GM12878 (cell line): ENCODE measurements around the gene FN3K. TPM values are rescaled to one million over a fixed set of nuclear protein-coding genes. Genes with fewer than 3 reads are reported as not detected.
A peak's percentile ranks its signal among the peaks of the same experiment; 100 is the strongest.

ENCODE experiments used
- ATAC-seq: fragments of 200-7000 bp; cut with Tn5 transposase; 3 replicates; pipeline ENCODE4 v1.9.1; 2020; ENCODE audit warnings: mild to moderate bottlenecking, moderate library complexity
- BruUV-seq: library from RNA; stranded (reverse); fragments of 400-500 nt; replicated peaks from 2 replicates; lab custom pipeline; 2021; lab: Mats Ljungman, UMichigan
- CTCF ChIA-PET: fragments of 300-600 bp; sonication (Branson Sonifier 250); formaldehyde crosslinking; extraction: SDS; loops from one replicate; lab custom pipeline; 2021; ENCODE audit warnings: inconsistent platforms; lab: Yijun Ruan, JAX
- POLR2A ChIA-PET: fragments of 350-600 bp; formaldehyde crosslinking; extraction: SDS; loops from one replicate; lab custom pipeline; 2021; ENCODE audit warnings: inconsistent platforms; lab: Charles Lee
- RAD21 ChIA-PET: fragments of 300-600 bp; sonication (Branson Sonifier 250); formaldehyde crosslinking; loops from one replicate; lab custom pipeline; 2023; ENCODE audit warnings: antibody characterized with exemption; ENCODE audit not compliant: unreplicated experiment; lab: Charles Lee
- SMC1A ChIA-PET: fragments of 300-600 bp; sonication (Branson Sonifier 250); formaldehyde crosslinking; loops from one replicate; lab custom pipeline; 2023; ENCODE audit not compliant: unreplicated experiment, uncharacterized antibody; lab: Charles Lee
- DNase-seq: peaks from one replicate; pipeline ENCODE4 v3.0.0-alpha.2; 2011; ENCODE audit warnings: low read depth, low spot score
- FAIRE-seq: peaks from 3 replicates; lab custom pipeline; 2011; peaks lifted over from hg19 to GRCh38; lab: Jason Lieb, UNC
- H2AFZ ChIP-seq: 2 replicates; pipeline ENCODE4 v1.6.0; 2011; ENCODE audit warnings: low read depth, low read length, control low read depth; ENCODE audit not compliant: control insufficient read depth
- H3K27ac ChIP-seq: 2 replicates; pipeline ENCODE4 v1.5.1; 2011; ENCODE audit warnings: control low read depth; ENCODE audit not compliant: control insufficient read depth, insufficient read depth
- H3K27me3 ChIP-seq, 2 experiments: replicated peaks in 1 of 2; 2 replicates each; pipeline versions ENCODE4 v1.6.0 to v1.6.1; 2011; ENCODE audit warnings: low read length in 1 of 2; ENCODE audit not compliant: control insufficient read depth in 2 of 2, insufficient read depth in 2 of 2
- H3K36me3 ChIP-seq, 2 experiments: 2 replicates each; pipeline ENCODE4 v1.5.1; 2011; ENCODE audit warnings: low read length in 1 of 2; ENCODE audit not compliant: control insufficient read depth in 2 of 2, insufficient read depth in 2 of 2
- H3K4me1 ChIP-seq: 2 replicates; pipeline ENCODE4 v1.6.1; 2011; ENCODE audit warnings: mild to moderate bottlenecking, low read length, moderate library complexity, mixed read lengths; ENCODE audit not compliant: control insufficient read depth, insufficient read depth
- H3K4me2 ChIP-seq: 2 replicates; pipeline ENCODE4 v1.6.0; 2011; ENCODE audit warnings: control low read depth; ENCODE audit not compliant: control insufficient read depth, insufficient read depth
- H3K4me3 ChIP-seq: fragments of 200-600 bp; sonication (generic); 2 replicates; pipeline ENCODE4 v1.5.1; 2016
- H3K79me2 ChIP-seq: 2 replicates; pipeline ENCODE4 v1.6.0; 2011; ENCODE audit warnings: low read length; ENCODE audit not compliant: control insufficient read depth, insufficient read depth
- H3K9ac ChIP-seq: 2 replicates; pipeline ENCODE4 v1.8.0; 2011; ENCODE audit warnings: low read length, control low read depth, mixed read lengths; ENCODE audit not compliant: control insufficient read depth, insufficient read depth
- H3K9me3 ChIP-seq: replicated peaks from 3 replicates; pipeline ENCODE4 v1.5.1; 2011; ENCODE audit warnings: mild to moderate bottlenecking, low read length; ENCODE audit not compliant: control insufficient read depth, insufficient read depth
- H4K20me1 ChIP-seq: 2 replicates; pipeline ENCODE4 v1.6.0; 2011; ENCODE audit not compliant: control insufficient read depth, insufficient read depth
- BCL11A ChIP-seq: IDR thresholded peaks from 2 replicates; pipeline ENCODE4 v1.6.1; 2011; ENCODE audit warnings: low read depth, low read length
- CBFB ChIP-seq: IDR thresholded peaks from 2 replicates; pipeline ENCODE4 v1.6.1; 2016; ENCODE audit warnings: antibody characterized with exemption, low read depth
- EED ChIP-seq: sonication (generic); IDR thresholded peaks from 2 replicates; pipeline ENCODE4 v1.6.1; 2016; ENCODE audit warnings: antibody characterized with exemption, low read depth
- HDAC2 ChIP-seq: fragments of 200-600 bp; sonication (generic); IDR thresholded peaks from 2 replicates; pipeline ENCODE4 v1.6.1; 2017
- IKZF2 ChIP-seq, 2 experiments: fragments of 450-650 bp; IDR thresholded peaks; 2 replicates each; pipeline ENCODE4 v1.6.1; 2017; ENCODE audit warnings: mild to moderate bottlenecking in 2 of 2, moderate library complexity in 2 of 2
- LARP7 ChIP-seq: fragments of 450-650 bp; IDR thresholded peaks from 2 replicates; pipeline ENCODE4 v1.6.1; 2017; ENCODE audit warnings: mild to moderate bottlenecking
- NFIC ChIP-seq: IDR thresholded peaks from 2 replicates; pipeline ENCODE4 v1.6.1; 2012; ENCODE audit warnings: low read depth, mild to moderate bottlenecking, inconsistent platforms, low read length, moderate library complexity
- RAD51 ChIP-seq: fragments of 450-650 bp; IDR thresholded peaks from 2 replicates; pipeline ENCODE4 v1.6.1; 2016; ENCODE audit warnings: moderate library complexity, mild to moderate bottlenecking, inconsistent platforms
- STAT3 ChIP-seq: IDR thresholded peaks from 2 replicates; pipeline ENCODE4 v1.6.1; 2011; ENCODE audit warnings: low read depth, low read length, improper control_type of control experiment
- ZNF592 ChIP-seq: fragments of 450-650 bp; IDR thresholded peaks from 2 replicates; pipeline ENCODE4 v1.6.1; 2017; ENCODE audit warnings: mild to moderate bottlenecking, moderate library complexity
- WGBS: methylation state at CpG from one replicate; pipeline ENCODE4 v1.1.6; 2016; ENCODE audit warnings: low lambda C conversion rate; ENCODE audit not compliant: insufficient replicate concordance, insufficient coverage; ENCODE audit errors: missing lambda C conversion rate; 5-methylcytosine and 5-hydroxymethylcytosine counted together
- in situ Hi-C: fragments of 300-500 bp; cut with MboI; formaldehyde crosslinking; loops from 9 replicates; pipeline ENCODE4 v1.14.3; 2018; ENCODE audit warnings: mixed read lengths
- intact Hi-C: fragments of 100-400 bp; cut with micrococcal nuclease; formaldehyde crosslinking; loops from one replicate; pipeline ENCODE4 v1.14.2; 2022; ENCODE audit not compliant: unreplicated experiment
- polyA plus RNA-seq, 11 experiments: library from polyadenylated mRNA; depleted of rRNA in 4 of 11; unstranded in 6 of 11; stranded (reverse) in 5 of 11; fragments of >200 nt; fragmentation: Nextera tagmentation in 4 of 11; fragmentation: Illumina TruSeq in 1 of 11; extraction: Ambion mirVana in 4 of 11; extraction: Trizol in 1 of 11; gene quantifications; 1 replicate in 1 of 11; 2 replicates in 10 of 11; pipeline versions ENCODE4 v1.2.1 to v1.2.3, GENCODE V29; 2011 to 2016; ENCODE audit warnings: inconsistent platforms in 2 of 11, missing spikeins in 2 of 11, low read depth in 1 of 11
- total RNA-seq, 4 experiments: library from RNA; depleted of rRNA in 3 of 4; stranded (reverse); fragments of >200 nt in 3 of 4; fragmentation: Illumina TruSeq in 1 of 4; extraction: Trizol in 1 of 4; gene quantifications; 2 replicates each; pipeline versions ENCODE4 v1.2.1 to v1.2.3, GENCODE V29; 2013 to 2021
- TF ChIP-seq, protein P1 (sequence below): fragments of 450-650 bp; IDR thresholded peaks from 2 replicates; pipeline ENCODE4 v1.6.1; 2017; ENCODE audit warnings: borderline replicate concordance
- TF ChIP-seq, protein P2 (sequence below): fragments of 450-650 bp; IDR thresholded peaks from 2 replicates; pipeline ENCODE4 v1.6.1; 2017; ENCODE audit warnings: mild to moderate bottlenecking, moderate library complexity

FN3K gene
- total and polyA plus RNA-seq, 10 of the 15 experiments (the other 5 are each of a cell fraction or from before 2014, with no cell fraction given) = 0.08 to 0.51 (median 0.17) TPM; not detected in 7

DNA sequence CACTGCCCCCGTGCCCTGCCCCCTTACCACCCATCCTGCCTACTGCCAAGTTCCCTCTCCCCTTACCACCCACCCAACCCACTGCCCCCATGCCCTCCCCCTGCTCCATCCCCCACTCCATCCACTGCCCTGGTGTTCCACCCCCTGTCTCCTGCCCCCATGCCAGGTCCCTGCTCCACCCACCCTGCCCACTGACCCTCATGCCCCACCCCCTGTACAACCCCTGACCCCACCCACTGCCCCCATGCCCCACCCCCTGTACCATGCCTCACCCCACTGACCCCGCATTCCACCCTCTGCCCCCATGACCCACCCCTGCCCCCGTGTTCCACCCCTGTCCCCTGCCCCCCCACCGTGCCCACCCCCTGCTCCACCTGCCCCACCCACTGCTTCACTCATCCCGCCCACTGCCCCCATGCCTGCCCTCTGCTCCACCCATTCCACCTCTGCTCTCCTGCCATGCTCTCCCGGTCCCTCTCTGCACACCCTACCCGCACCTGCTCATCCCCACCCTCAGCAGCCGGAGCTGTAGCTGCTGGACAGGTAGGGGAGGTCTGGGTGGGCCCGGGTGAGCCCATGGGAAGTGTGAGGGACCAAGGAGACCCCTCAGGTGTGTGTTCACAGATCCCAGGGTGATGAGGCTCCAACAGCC lies 26.3 kb upstream of the FN3K start:
- TF ChIP-seq ZNF592 = no peak
- TF ChIP-seq CBFB = no peak
- TF ChIP-seq HDAC2 = no peak
- no peak for TF ChIP-seq RAD51
- no peak for TF ChIP-seq NFIC
- TF ChIP-seq, protein P1, sequence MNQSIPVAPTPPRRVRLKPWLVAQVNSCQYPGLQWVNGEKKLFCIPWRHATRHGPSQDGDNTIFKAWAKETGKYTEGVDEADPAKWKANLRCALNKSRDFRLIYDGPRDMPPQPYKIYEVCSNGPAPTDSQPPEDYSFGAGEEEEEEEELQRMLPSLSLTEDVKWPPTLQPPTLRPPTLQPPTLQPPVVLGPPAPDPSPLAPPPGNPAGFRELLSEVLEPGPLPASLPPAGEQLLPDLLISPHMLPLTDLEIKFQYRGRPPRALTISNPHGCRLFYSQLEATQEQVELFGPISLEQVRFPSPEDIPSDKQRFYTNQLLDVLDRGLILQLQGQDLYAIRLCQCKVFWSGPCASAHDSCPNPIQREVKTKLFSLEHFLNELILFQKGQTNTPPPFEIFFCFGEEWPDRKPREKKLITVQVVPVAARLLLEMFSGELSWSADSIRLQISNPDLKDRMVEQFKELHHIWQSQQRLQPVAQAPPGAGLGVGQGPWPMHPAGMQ = no peak
- no peak for TF ChIP-seq IKZF2 (IDR thresholded peaks at IDR 0.05)
- TF ChIP-seq BCL11A = no peak
- TF ChIP-seq, protein P2, sequence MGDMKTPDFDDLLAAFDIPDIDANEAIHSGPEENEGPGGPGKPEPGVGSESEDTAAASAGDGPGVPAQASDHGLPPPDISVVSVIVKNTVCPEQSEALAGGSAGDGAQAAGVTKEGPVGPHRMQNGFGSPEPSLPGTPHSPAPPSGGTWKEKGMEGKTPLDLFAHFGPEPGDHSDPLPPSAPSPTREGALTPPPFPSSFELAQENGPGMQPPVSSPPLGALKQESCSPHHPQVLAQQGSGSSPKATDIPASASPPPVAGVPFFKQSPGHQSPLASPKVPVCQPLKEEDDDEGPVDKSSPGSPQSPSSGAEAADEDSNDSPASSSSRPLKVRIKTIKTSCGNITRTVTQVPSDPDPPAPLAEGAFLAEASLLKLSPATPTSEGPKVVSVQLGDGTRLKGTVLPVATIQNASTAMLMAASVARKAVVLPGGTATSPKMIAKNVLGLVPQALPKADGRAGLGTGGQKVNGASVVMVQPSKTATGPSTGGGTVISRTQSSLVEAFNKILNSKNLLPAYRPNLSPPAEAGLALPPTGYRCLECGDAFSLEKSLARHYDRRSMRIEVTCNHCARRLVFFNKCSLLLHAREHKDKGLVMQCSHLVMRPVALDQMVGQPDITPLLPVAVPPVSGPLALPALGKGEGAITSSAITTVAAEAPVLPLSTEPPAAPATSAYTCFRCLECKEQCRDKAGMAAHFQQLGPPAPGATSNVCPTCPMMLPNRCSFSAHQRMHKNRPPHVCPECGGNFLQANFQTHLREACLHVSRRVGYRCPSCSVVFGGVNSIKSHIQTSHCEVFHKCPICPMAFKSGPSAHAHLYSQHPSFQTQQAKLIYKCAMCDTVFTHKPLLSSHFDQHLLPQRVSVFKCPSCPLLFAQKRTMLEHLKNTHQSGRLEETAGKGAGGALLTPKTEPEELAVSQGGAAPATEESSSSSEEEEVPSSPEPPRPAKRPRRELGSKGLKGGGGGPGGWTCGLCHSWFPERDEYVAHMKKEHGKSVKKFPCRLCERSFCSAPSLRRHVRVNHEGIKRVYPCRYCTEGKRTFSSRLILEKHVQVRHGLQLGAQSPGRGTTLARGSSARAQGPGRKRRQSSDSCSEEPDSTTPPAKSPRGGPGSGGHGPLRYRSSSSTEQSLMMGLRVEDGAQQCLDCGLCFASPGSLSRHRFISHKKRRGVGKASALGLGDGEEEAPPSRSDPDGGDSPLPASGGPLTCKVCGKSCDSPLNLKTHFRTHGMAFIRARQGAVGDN = no peak
- no peak for TF ChIP-seq LARP7
- no peak for TF ChIP-seq EED
- TF ChIP-seq STAT3 = no peak
- intact Hi-C loops = no loop called here

More for the DNA sequence above, 26.3 kb upstream of the FN3K start:
- no peak overlapping the region for H3K4me2 ChIP-seq
- CTCF ChIA-PET = no interaction called here
- no peaks in the 10 kb centered on the region for H3K79me2 ChIP-seq
- no peaks in the 10 kb centered on the region for H3K9me3 ChIP-seq
- RAD21 ChIA-PET = no interaction called here
- H4K20me1 ChIP-seq = no peaks in the 10 kb centered on the region
- H3K4me3 ChIP-seq = no peak overlapping the region
- POLR2A ChIA-PET = no interaction called here
- WGBS = 58% methylated on average over 4 of the region's 9 CpGs
- no peaks in the 10 kb centered on the region for H3K27me3 ChIP-seq
- ATAC-seq (peak; percentile 29), DNase-seq (no peak), FAIRE-seq (no peak)
- H2AFZ ChIP-seq = no peak overlapping the region; the same call in 1 of the 2 replicates
- in situ Hi-C loops = no loop called here
- H3K27ac ChIP-seq = no peak overlapping the region
- H3K4me1 ChIP-seq = peaks cover 10% of the 10 kb centered on the region
- H3K9ac ChIP-seq = no peak overlapping the region
- no TSS peak for BruUV-seq
- SMC1A ChIA-PET = interaction anchor here (0.6 kb wide), 1 partner anchor 11 kb away, joined by 3 read pairs; no protein-coding TSS in a partner anchor
- H3K36me3 ChIP-seq = no peaks in the 10 kb centered on the region
